ENCODE measurements around the gene STAMBP.
A peak's percentile ranks its signal among the peaks of the same experiment; 100 is the strongest.

The STAMBP gene

DNA sequence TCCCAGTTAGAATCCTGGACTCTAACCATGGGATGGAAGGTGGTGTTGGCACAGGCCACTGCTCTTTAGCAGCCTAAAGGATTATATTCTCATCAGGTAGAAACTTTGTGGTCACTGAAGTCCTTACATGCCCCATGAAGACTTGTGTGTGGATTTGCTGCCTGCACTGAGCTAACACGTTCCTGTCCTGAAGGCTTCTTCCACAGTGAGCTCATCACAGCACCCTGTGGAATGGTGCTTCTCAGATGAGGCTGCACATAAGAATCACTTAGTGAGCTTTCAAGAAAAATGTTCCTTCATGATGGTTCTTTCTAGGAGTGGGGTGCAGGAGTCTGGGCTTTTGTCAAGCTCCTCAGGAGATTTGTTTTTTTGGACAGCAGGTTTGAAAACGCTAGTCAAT lies 26.8 kb downstream of the STAMBP start:
- DNase-seq (ENCODE audit: low read depth), result no peak
- TF ChIP-seq CTCF (IDR thresholded peaks at IDR 0.05; ENCODE audit: low read depth, low read length, missing control alignments), result no peak
- H3K4me3 ChIP-seq (ENCODE audit: low read depth, low read length), result no peak overlapping the region
- in situ Hi-C loops (cut with HindIII; ENCODE audit: low sequenced_read_pairs), result no loop called here

DNA sequence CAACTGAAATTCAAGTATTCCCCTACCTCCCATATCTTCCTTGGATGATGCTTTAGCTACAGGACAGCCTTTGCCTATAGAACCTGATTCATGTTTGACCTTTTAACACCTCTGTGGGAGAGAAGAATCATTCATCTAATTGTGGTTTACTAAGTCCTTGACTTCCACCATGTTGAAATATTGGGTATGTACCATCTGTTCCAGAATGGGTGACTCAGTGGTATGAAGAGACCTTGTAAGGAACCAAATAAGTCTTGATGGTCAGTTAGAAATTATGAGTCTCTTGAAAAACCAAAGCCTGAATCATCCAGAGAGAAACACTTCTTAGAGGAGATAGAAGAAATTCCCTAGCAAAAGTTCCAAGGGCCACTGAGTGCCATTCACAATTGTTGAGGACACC lies 27.5 kb downstream of the STAMBP start:
- DNase-seq (ENCODE audit: low read depth), result no peak
- in situ Hi-C loops (cut with HindIII; ENCODE audit: low sequenced_read_pairs), result no loop called here
- H3K4me3 ChIP-seq (ENCODE audit: low read depth, low read length), result no peak overlapping the region
- no peak for TF ChIP-seq CTCF (IDR thresholded peaks at IDR 0.05; ENCODE audit: low read depth, low read length, missing control alignments)

- no peak for TF ChIP-seq CTCF (IDR thresholded peaks at IDR 0.05; ENCODE audit: low read depth, low read length, missing control alignments)
- no peak overlapping the region for H3K4me3 ChIP-seq (ENCODE audit: low read depth, low read length)
- in situ Hi-C loops (cut with HindIII; ENCODE audit: low sequenced_read_pairs), result loop anchor here (5.0 kb wide), 1 partner anchor 37 kb away; no protein-coding TSS in a partner anchor
- DNase-seq (ENCODE audit: low read depth), result peak; percentile 26
Measured at GRCh38 chr2:73859721-73860586, 31.2 kb downstream of the STAMBP start.

DNA sequence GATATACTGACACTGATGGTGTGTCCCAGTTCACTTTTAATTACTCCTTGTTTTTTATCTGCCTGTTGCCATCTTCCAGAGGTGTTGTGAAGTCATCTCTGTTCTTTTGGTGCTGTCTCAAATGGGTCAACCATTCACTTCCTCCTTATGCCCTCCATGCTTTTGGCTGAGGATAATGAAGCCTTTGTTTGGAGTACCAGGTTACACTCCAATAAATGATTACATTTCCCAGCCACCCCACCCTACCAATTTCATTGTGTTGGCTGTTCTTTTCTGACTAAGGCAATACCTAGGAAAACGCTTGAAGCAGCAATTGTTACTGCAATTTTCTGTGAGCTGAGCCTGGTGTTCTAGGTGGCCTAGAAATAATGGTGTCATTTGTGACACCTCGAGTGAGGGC lies 34.2 kb downstream of the STAMBP start:
- no peak overlapping the region for H3K4me3 ChIP-seq (ENCODE audit: low read depth, low read length)
- DNase-seq (ENCODE audit: low read depth), result no peak
- in situ Hi-C loops (cut with HindIII; ENCODE audit: low sequenced_read_pairs), result loop anchor here (5.0 kb wide), 1 partner anchor 34 kb away; no protein-coding TSS in a partner anchor
- no peak for TF ChIP-seq CTCF (IDR thresholded peaks at IDR 0.05; ENCODE audit: low read depth, low read length, missing control alignments)

GRCh38 chr2:73868204-73868978 lies 39.6 kb downstream of the STAMBP start:
- DNase-seq (ENCODE audit: low read depth), result no peak
- TF ChIP-seq CTCF (IDR thresholded peaks at IDR 0.05; ENCODE audit: low read depth, low read length, missing control alignments), result no peak
- in situ Hi-C loops (cut with HindIII; ENCODE audit: low sequenced_read_pairs), result no loop called here
- no peak overlapping the region for H3K4me3 ChIP-seq (ENCODE audit: low read depth, low read length)

DNA sequence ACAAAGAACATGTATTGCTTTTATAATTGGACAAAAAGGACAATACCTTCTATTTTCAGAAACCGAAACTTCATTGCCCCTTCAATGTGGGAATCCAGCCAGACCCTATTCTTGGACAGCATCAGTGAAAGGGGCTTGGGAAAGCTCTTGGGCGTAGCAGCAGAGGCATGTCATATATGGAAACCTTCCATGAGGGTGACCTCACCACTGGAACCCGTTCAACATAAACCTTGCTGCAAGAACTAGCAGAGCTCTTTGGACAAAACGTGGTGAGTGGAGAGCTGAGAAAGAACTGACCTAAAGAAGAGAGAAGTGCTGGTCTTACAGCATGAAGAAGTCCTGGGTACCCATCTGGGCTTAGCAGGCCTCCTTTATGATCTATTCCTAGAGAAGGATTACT lies 41.3 kb downstream of the STAMBP start:
- peak; percentile 99 for DNase-seq (ENCODE audit: low read depth)
- no peak for TF ChIP-seq CTCF (IDR thresholded peaks at IDR 0.05; ENCODE audit: low read depth, low read length, missing control alignments)
- H3K4me3 ChIP-seq (ENCODE audit: low read depth, low read length), result no peak overlapping the region
- in situ Hi-C loops (cut with HindIII; ENCODE audit: low sequenced_read_pairs), result no loop called here
